GM21515 (cell line): ENCODE measurements around the gene TMPRSS12.
"Not testable (repeated sequence)": the region's sequence is repeated elsewhere in the genome, so short reads cannot be mapped to it uniquely, and the experiment has no call there.

Experiments used
- ATAC-seq: cut with Tn5 transposase; IDR thresholded peaks from one replicate; pipeline ENCODE4 v1.9.1; 2021; ENCODE audit not compliant: unreplicated experiment

TMPRSS12 gene, protein sequence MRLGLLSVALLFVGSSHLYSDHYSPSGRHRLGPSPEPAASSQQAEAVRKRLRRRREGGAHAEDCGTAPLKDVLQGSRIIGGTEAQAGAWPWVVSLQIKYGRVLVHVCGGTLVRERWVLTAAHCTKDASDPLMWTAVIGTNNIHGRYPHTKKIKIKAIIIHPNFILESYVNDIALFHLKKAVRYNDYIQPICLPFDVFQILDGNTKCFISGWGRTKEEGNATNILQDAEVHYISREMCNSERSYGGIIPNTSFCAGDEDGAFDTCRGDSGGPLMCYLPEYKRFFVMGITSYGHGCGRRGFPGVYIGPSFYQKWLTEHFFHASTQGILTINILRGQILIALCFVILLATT

DNA sequence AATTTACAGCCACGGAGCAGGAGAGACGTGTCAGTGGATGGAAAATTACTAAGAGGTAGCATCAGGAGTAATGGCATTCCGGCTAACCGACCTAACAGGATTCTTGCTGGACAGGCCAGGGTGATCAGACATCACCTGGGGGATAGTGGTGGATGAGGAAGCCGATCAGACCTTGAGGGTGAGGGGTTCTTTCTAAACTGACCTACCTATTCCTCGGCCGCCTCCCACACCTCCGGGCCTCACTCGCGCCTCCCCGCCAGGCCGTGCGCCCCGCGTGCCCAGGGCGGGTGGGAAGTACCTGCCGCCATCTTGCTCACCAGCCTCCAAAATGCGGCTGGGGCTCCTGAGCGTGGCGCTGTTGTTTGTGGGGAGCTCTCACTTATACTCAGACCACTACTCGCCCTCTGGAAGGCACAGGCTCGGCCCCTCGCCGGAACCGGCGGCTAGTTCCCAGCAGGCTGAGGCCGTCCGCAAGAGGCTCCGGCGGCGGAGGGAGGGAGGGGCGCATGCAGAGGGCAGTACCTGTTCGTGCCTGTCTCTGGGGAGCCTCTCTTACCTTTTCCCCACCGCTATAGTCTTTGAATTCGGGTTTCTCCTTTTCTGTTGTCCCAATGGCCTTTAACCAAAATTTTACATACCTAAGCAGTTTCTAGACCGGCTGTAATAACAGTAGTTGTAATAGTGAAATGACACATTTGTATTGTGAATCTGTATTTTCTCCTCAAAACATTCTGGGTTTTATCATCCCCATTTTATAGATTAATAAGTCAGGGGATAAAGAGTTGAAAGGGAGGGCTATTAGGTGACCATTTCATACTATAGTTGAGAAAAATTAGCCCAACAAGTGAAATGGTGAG lies at the start of gene TMPRSS12:
Gene TMPRSS12, plus strand, starts transcription at position 290 of the 857 bp plus-strand sequence. Its CDS starts 39 bp downstream, at position 329.
- no peak for ATAC-seq

- no peak for ATAC-seq
These were observed 42.8 kb upstream of the TMPRSS12 start for GRCh38 chr12:50799908-50800307.

- no peak for ATAC-seq
These were observed 39.4 kb upstream of the TMPRSS12 start for GRCh38 chr12:50803230-50803875.

GRCh38 chr12:50806176-50806575 lies 36.5 kb upstream of the TMPRSS12 start:
- ATAC-seq = no peak

GRCh38 chr12:50809131-50809530 lies 33.6 kb upstream of the TMPRSS12 start:
- not testable (repeated sequence) for ATAC-seq

- not testable (repeated sequence) for ATAC-seq
These were observed 27.8 kb upstream of the TMPRSS12 start for GRCh38 chr12:50814921-50815320.

GRCh38 chr12:50820177-50820576 lies 22.5 kb upstream of the TMPRSS12 start:
- no peak for ATAC-seq

DNA sequence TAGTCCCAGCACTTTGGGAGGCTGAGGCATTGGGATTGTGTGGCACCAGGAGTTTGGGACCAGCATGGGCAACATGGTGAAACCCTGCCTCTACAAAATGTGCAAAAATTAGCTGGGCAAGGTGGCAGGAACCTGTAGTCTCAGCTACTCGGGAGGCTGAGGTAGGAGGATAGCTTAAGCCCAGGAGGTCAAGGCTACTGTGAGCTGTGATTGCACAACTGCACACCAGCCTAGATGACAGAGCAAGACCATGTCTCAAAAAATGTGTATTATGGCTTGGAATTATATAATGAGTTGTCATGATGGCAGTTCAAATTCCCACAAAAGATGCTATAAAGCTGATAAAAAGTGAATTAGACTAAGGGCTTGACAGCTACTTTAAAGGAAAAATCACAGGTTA lies 20.6 kb upstream of the TMPRSS12 start:
- no peak for ATAC-seq

- ATAC-seq = not testable (repeated sequence)
These were observed 19.0 kb upstream of the TMPRSS12 start for GRCh38 chr12:50823724-50824123.

GRCh38 chr12:50824914-50825313 lies 17.8 kb upstream of the TMPRSS12 start:
- no peak for ATAC-seq

- ATAC-seq = no peak
These were observed 17.3 kb upstream of the TMPRSS12 start for GRCh38 chr12:50825372-50825838.

- no peak for ATAC-seq
These were observed 14.6 kb upstream of the TMPRSS12 start for GRCh38 chr12:50828121-50828520.

GRCh38 chr12:50828886-50829285 lies 13.8 kb upstream of the TMPRSS12 start:
- ATAC-seq = no peak

GRCh38 chr12:50833801-50834200 lies 8.9 kb upstream of the TMPRSS12 start:
- ATAC-seq = not testable (repeated sequence)

- ATAC-seq = no peak
These were observed 3.7 kb upstream of the TMPRSS12 start for GRCh38 chr12:50839042-50839441.

GRCh38 chr12:50840809-50841487 lies 1.8 kb upstream of the TMPRSS12 start:
- ATAC-seq = no peak

DNA sequence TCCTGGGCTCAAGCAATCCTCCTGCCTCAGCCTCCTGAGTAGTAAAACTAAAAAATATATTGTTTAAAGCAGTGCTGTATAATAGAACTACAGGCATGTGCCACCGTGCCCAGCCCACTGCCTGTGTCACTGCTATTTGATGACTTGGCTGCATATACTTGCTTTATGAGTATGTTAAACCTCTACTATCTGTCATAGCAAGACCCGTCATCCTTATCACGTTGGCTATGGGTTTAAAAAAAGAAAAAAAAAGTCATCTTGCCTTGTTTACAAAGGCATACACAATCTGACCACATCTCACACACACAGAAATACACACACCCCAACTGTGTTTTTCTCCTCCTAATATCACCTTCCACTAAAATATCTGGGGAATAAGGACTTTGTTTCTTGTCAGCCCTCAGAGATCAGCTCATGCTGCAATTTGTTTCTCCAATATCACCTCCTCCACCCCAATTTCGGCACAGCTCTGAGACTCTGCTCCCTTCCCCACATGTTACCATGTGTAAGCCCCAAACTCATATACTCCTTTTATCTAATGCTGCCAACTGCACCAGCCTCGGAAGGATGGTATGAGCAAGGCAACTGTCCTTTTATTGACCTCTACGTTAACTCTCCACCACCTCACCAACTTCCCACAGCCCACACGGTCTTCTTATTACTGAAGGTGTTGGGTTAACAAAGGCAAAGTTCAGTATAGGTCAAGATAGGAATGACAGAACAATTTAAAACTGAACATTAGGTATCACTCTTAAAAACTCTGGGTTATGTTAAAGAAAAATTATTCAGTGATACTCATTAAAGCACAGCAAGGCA lies 802 bp upstream of the TMPRSS12 start:
- no peak for ATAC-seq

GRCh38 chr12:50845021-50845647 lies 2.4 kb downstream of the TMPRSS12 start:
- ATAC-seq = no peak

GRCh38 chr12:50848963-50849362 lies 6.2 kb downstream of the TMPRSS12 start:
- no peak for ATAC-seq
